NOMO-1 treated with DMSO at 0.1 percent for 48 hours (cell line): Measurements from ENCODE around the gene WNT4.
"Not testable (repeated sequence)": the region's sequence is repeated elsewhere in the genome, so short reads cannot be mapped to it uniquely, and the experiment has no call there.

Source experiments
- DNase-seq: peaks from one replicate; lab custom pipeline; 2025; ENCODE audit not compliant: unreplicated experiment; lab: John Stamatoyannopoulos, UW

The WNT4 gene

GRCh38 chr1:22114083-22115012 lies 28.5 kb downstream of the WNT4 start:
- no peak for DNase-seq

DNA sequence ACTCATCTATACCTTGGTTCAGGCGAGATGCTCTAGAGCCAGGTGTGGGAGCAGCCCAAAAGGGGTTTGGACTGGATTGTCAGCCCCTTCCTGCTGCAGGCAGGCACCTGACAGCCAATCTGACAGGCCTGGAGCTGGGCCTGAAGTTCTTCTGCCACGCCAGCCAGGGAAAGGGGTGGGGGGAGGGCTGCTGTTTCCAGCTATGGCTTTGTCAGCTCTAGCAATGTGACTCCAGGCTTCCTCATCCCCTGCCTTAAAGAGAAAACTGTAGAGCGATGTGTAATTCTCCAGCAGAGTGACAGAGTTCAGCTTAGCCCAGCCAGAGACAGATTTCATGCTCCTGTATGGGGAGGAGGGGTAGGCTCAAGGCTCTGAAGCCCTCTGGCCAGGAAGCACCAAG lies 30.3 kb downstream of the WNT4 start:
- DNase-seq = no peak

GRCh38 chr1:22111620-22112019 lies 31.3 kb downstream of the WNT4 start:
- no peak for DNase-seq

- no peak for DNase-seq
Observed at GRCh38 chr1:22111115-22111514, 31.8 kb downstream of the WNT4 start.

- no peak for DNase-seq
Observed at GRCh38 chr1:22110016-22110415, 32.9 kb downstream of the WNT4 start.

DNA sequence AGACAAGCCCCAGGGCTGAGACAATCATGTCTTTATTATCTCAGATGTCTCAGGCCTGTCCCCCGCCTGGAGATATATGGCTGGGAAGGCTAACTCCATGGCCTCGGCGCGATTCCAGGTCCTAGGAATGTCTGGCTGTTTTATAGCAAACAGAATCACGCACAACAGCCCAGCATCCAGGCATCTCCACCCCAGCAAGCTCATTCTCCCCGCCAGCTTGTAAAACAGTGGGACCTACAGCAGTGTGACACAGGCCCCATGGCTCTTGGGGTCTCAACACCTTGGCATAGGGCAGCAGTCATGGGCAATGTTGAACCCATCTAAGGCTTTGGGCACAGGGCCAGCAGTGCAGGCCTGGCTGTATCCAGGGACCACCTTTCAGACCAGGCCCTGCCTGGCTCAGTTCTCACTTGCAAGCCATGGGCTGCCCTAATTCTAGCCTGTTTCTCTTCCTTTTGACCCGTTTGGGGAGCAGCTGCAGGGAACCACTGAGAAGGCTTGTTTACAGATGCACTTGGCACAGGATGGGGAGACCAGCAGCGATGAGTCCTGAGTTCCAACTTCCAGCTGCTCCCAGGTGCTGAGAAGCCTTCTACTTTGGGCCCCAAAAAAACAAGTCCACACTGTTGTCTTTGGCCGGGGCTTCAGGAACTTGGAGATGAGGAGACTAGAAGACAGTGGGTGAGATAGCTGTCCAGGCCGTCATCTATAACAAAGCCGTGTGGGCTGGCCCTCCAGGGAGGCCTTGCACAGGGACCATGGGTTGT lies 34.4 kb downstream of the WNT4 start:
- DNase-seq = no peak

DNA sequence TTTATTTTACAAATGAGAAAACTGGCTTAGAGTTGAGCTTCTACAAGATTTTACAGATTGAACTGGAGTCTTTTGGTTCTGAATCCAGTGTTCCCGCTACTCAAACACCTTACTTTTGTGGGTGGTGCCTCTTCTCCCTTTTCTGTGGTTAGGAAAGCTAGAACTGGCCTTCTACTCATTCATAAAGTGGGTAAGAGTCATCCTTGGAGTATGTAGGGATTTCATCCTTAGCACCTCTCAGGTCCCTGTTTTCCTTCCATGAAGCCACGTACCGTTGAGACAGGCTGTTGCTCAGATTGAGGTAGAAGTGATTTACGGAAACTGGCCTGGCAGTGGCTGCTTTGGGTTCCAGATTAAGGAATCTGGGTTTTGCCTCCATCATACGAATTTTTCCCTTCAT lies 35.8 kb downstream of the WNT4 start:
- DNase-seq = no peak

DNA sequence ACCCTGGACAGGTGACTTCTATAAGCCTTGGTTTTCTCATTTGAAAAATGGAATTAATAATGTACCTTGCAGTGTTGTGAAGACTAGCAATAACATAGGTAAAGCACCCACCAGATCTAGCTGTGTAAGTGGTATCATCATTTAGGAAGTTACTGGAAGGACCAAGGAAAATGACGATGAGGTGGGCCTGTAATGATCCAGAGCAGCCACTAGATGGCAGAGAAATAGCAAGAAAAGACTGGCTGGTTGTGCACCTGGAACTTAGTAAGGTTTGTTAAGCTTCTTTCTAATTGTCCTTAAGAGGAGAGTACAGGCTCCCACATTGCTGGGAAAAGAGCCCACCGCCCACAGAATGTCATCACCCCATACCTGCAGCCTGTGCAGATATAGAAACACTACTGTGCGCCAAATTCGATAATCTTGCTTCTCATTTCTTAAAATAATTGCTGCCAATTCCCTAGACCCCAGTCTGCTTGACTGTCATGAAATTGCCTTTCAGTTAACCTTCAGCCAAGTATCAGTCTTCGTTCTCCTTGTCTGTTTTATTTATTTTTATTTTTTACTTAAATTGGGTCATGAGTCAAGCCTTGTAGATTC lies 37.2 kb downstream of the WNT4 start:
- peak; percentile 61 for DNase-seq

- no peak for DNase-seq
Observed at GRCh38 chr1:22104865-22105437, 37.9 kb downstream of the WNT4 start.

GRCh38 chr1:22104094-22104493 lies 38.8 kb downstream of the WNT4 start:
- no peak for DNase-seq

GRCh38 chr1:22102746-22103145 lies 40.2 kb downstream of the WNT4 start:
- DNase-seq = no peak

GRCh38 chr1:22101995-22102394 lies 40.9 kb downstream of the WNT4 start:
- no peak for DNase-seq

DNA sequence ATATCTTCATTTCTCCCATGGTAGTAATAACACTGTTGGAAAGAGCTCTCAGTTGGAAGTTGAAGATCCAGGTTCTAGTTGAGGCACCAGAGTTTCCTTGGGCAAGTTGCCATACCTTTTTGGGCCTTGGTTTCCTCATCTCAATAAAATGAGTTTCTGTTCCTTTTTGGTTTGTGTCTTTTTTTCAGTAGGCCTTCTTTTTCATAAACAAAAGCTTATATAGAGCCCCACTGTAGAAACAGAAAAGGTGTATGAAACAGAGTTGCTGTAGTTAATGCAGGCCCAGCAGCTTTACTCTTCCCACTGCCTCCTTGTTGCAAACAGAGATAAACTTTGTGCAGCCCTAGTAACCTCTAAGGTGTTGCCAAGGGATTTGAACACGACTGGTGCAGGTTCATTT lies 41.7 kb downstream of the WNT4 start:
- peak; percentile 35 for DNase-seq

- no peak for DNase-seq
Observed at GRCh38 chr1:22100168-22100567, 42.7 kb downstream of the WNT4 start.

GRCh38 chr1:22098752-22099151 lies 44.1 kb downstream of the WNT4 start:
- DNase-seq = no peak

- DNase-seq = no peak
Observed at GRCh38 chr1:22096463-22096862, 46.4 kb downstream of the WNT4 start.

DNA sequence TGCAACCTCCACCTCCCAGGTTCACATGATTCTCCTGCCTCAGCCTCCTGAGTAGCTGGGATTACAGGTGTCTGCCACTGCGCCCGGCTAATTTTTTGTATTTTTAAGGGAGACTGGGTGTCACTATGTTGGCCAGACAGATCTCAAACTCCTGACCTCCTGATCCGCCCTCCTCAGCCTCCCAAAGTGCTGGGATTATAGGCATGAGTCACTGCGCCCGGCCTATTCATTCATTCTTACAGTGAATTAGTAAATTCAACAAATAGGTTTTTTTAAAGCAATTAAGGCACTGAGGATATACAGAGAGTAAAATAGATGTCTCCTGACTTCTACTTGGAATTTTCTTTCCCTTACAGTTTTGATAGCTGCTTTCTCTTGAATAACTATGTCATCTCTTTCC lies 46.9 kb downstream of the WNT4 start:
- DNase-seq = no peak

DNA sequence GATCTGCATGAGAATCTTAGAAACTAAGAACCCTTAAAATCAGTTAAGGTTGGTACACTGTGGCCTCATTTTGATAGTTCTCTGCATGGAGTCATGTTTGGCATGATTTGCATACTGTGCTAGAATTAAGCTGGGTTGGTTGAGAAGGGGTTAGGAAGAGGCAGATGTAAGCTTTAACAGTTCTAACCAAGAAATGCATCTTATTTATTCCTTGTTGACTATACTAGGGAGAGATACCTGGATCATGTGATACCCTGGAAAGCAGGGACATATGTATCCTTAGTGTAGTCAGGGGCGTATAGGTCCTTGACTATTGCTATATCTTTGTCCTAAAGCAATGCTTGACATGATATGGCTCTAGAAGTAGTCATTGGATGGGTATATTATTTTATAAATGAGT lies 49.4 kb downstream of the WNT4 start:
- no peak for DNase-seq

- DNase-seq = not testable (repeated sequence)
Observed at GRCh38 chr1:22092026-22092768, 50.7 kb downstream of the WNT4 start.

DNA sequence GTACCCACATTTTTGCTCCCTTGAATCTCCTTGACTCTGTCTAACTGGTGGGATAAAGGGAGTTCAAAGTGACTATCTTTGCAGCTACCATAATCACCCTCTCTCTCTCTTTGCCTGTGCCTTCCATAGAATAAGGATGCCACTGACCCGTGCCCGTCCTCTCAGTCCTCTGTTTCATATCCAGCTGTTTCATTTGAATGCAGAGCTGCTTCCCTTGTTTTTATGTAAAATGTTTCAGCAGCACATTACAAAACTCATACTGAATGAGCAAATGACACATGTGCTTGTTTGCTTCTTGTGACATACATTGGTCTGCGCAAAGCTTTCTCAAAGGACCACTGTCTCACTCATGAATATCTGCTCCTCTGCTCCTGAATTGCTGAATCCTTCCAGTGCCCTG lies 52.0 kb downstream of the WNT4 start:
- DNase-seq = no peak

GRCh38 chr1:22089787-22090186 lies 53.1 kb downstream of the WNT4 start:
- DNase-seq = no peak
